Fibroblast of lung (primary cell): ENCODE data around the gene THEM4.

ENCODE experiments used
- EZH2 ChIP-seq: IDR thresholded peaks from 2 replicates; pipeline ENCODE4 v1.5.1; 2012; ENCODE audit warnings: low read length, control low read depth, mild to moderate bottlenecking; ENCODE audit errors: missing control alignments
- TF ChIP-seq, protein P1 (sequence below), 2 donors: IDR thresholded peaks in 1 of 2; conservative IDR thresholded peaks in 1 of 2; 1 replicate in 1 of 2; 2 replicates in 1 of 2; pipeline ENCODE4 v1.5.1; 2011 to 2012; ENCODE audit warnings: low read length in 2 of 2, control low read depth in 1 of 2, inconsistent platforms in 1 of 2, low read depth in 1 of 2, mild to moderate bottlenecking in 1 of 2

DNA sequence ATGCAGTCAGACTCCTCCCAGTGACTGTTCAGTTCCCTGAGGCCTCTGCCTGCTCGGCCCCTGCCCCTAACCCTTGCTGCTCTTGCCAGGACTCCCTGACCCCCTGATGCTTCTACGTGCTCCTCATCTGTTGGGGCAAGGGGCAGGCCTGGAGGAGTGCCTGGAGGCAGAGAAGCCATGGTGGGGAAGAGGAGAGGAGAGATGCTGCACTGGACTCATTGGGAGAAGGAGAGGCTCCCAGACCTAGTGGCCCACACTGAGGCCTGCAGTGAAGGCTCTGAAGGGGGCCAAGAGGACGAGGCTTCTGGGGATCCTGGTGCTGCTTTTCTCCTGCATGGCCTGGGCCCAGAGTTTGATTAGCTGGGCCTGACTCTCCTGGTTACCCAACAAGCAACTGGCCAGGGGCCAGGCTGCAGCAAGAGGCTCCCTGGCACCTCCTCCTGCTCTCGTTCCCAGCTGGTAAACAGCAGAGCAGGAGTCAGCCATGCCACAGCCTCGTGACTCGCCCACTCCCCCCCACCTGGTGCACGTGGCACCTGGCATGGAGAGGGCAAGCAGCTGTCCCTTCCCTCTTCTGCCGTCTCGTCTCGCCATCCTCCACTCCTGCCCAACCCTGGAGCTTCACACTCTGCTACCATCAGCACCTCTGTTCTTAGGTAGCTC is 76.9 kb downstream of the THEM4 start:
- TF ChIP-seq, protein P1, sequence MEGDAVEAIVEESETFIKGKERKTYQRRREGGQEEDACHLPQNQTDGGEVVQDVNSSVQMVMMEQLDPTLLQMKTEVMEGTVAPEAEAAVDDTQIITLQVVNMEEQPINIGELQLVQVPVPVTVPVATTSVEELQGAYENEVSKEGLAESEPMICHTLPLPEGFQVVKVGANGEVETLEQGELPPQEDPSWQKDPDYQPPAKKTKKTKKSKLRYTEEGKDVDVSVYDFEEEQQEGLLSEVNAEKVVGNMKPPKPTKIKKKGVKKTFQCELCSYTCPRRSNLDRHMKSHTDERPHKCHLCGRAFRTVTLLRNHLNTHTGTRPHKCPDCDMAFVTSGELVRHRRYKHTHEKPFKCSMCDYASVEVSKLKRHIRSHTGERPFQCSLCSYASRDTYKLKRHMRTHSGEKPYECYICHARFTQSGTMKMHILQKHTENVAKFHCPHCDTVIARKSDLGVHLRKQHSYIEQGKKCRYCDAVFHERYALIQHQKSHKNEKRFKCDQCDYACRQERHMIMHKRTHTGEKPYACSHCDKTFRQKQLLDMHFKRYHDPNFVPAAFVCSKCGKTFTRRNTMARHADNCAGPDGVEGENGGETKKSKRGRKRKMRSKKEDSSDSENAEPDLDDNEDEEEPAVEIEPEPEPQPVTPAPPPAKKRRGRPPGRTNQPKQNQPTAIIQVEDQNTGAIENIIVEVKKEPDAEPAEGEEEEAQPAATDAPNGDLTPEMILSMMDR (conservative IDR thresholded peaks at IDR 0.05 in 1 of 2, IDR thresholded peaks at IDR 0.05 in 1 of 2; ENCODE audit: low read depth in 1 of 2, low read length in 2 of 2) = no peak
- TF ChIP-seq EZH2 = no peak
